ENCODE measurements around the gene SWI5. TPM values are rescaled to one million over a fixed set of nuclear protein-coding genes. Genes with fewer than 3 reads are reported as not detected.

SWI5 gene
- total RNA-seq, 4 donors from 2014 or later = 15.2 to 28.2 (median 17.5) TPM

- WGBS, 2 donors = 83 to 85% methylated on average over 6 to 7 of the region's 7 CpGs
- no peaks in the 10 kb centered on the region for H3K9me3 ChIP-seq
- intact Hi-C loops (cut with DNase I) = no loop called here
- H3K27ac ChIP-seq = peak overlapping the region in 3 of 4 donors; percentile 84 to 97 (median 95)
- H3K4me1 ChIP-seq = peaks cover 18 to 54% (median 35%) of the 10 kb centered on the region in 3 donors
- no peak for TF ChIP-seq CTCF (IDR thresholded peaks at IDR 0.05)
- no peak for TF ChIP-seq POLR2A (IDR thresholded peaks at IDR 0.05)
- H3K4me3 ChIP-seq = peak overlapping the region; percentile 73 to 94 (median 89)
- DNase-seq = no peak
- H3K27me3 ChIP-seq = no peaks in the 10 kb centered on the region
- peaks cover 0 to 60% (median 5%) of the 10 kb centered on the region in 3 donors for H3K36me3 ChIP-seq
These were observed 45.3 kb downstream of the SWI5 start for GRCh38 chr9:128321343-128321742.

GRCh38 chr9:128321879-128322403 is 45.9 kb downstream of the SWI5 start:
- H3K9me3 ChIP-seq = no peaks in the 10 kb centered on the region
- H3K4me1 ChIP-seq = peaks cover 18 to 56% (median 35%) of the 10 kb centered on the region in 3 donors
- intact Hi-C loops (cut with DNase I) = no loop called here
- H3K36me3 ChIP-seq = peaks cover 2 to 60% (median 5%) of the 10 kb centered on the region in 3 donors
- H3K4me3 ChIP-seq = peak overlapping the region; percentile 73 to 94 (median 89)
- H3K27me3 ChIP-seq = no peaks in the 10 kb centered on the region
- no peak for TF ChIP-seq POLR2A (IDR thresholded peaks at IDR 0.05)
- DNase-seq = no peak
- H3K27ac ChIP-seq = peak overlapping the region; percentile 84 to 97 (median 96)
- WGBS, 2 donors = 1 to 3% methylated on average over 14 to 18 of the region's 21 CpGs

- TF ChIP-seq POLR2A (IDR thresholded peaks at IDR 0.05) = peak in 1 of 4 donors; percentile 26
- peak in 1 of 6 experiments; percentile 13 for TF ChIP-seq CTCF (IDR thresholded peaks at IDR 0.05)
- no peaks in the 10 kb centered on the region for H3K27me3 ChIP-seq
- peak within 1 kb of the TSS; percentile 73 to 94 (median 89) for H3K4me3 ChIP-seq
- peak within 1 kb of the TSS; percentile 84 to 97 (median 96) for H3K27ac ChIP-seq
- H3K9me3 ChIP-seq = no peaks in the 10 kb centered on the region
- DNase-seq = peak; percentile 60
- 0 to 1% methylated on average over 20 to 65 of the region's 83 CpGs for WGBS, 2 donors
- H3K4me1 ChIP-seq = peaks cover 18 to 50% (median 35%) of the 10 kb centered on the region in 3 donors
- peaks cover 3 to 60% (median 5%) of the 10 kb centered on the region in 3 donors for H3K36me3 ChIP-seq
- intact Hi-C loops (cut with DNase I) = no loop called here
These were observed 46.5 kb downstream of the SWI5 start, which contains the start of the genes COQ4 and TRUB2 for GRCh38 chr9:128322404-128323211. Gene COQ4, plus strand, starts transcription at chr9:128322839. Its CDS starts 20 bp downstream, at chr9:128322859. Gene TRUB2, minus strand, starts transcription at chr9:128322447. Its CDS starts 39 bp downstream, at chr9:128322408.

GRCh38 chr9:128323212-128323730 is 47.2 kb downstream of the SWI5 start:
- H3K27ac ChIP-seq = peak overlapping the region; percentile 84 to 97 (median 96)
- peaks cover 18 to 56% (median 35%) of the 10 kb centered on the region in 3 donors for H3K4me1 ChIP-seq
- 11 to 18% methylated on average over 14 to 16 of the region's 16 CpGs for WGBS, 2 donors
- peaks cover 3 to 60% (median 5%) of the 10 kb centered on the region in 3 donors for H3K36me3 ChIP-seq
- no peak for DNase-seq
- H3K4me3 ChIP-seq = peak overlapping the region; percentile 73 to 94 (median 89)
- TF ChIP-seq POLR2A (IDR thresholded peaks at IDR 0.05) = no peak
- no peak for TF ChIP-seq CTCF (IDR thresholded peaks at IDR 0.05)
- no peaks in the 10 kb centered on the region for H3K9me3 ChIP-seq
- intact Hi-C loops (cut with DNase I) = no loop called here
- H3K27me3 ChIP-seq = no peaks in the 10 kb centered on the region

GRCh38 chr9:128323791-128324190 is 47.7 kb downstream of the SWI5 start:
- TF ChIP-seq POLR2A (IDR thresholded peaks at IDR 0.05) (no peak), CTCF (IDR thresholded peaks at IDR 0.05) (no peak)
- Histone ChIP-seq H3K4me1 (peaks cover 18 to 62% (median 39%) of the 10 kb centered on the region in 3 donors), H3K27me3 (no peaks in the 10 kb centered on the region), H3K4me3 (peak overlapping the region; percentile 73 to 94 (median 89)), H3K27ac (peak overlapping the region; percentile 84 to 97 (median 96)), H3K9me3 (no peaks in the 10 kb centered on the region), H3K36me3 (peaks cover 3 to 58% (median 5%) of the 10 kb centered on the region in 3 donors)
- intact Hi-C loops (cut with DNase I) = no loop called here
- 61 to 77% methylated on average over 8 to 12 of the region's 12 CpGs for WGBS, 2 donors
- DNase-seq = no peak
